T-helper 2 cell treated with Interferon-gamma antibody and Interleukin-4, amounts not matched to agents 100 ng/mL and 5 ng/mL, for 36 hours (primary cell): Measurements from ENCODE around the gene RUNX1. TPM values are rescaled to one million over a fixed set of nuclear protein-coding genes. Genes with fewer than 3 reads are reported as not detected.

Source experiments
- intact Hi-C: fragments of 100-400 bp; cut with micrococcal nuclease; formaldehyde crosslinking; loops from one replicate; pipeline ENCODE4 v1.15.1; 2023
- total RNA-seq: library from RNA; stranded (reverse); gene quantifications from 2 replicates; pipeline ENCODE4 v1.2.3, GENCODE V29; 2022

RUNX1 gene
- total RNA-seq, 1 donor from 2014 or later, result 84.3 TPM

GRCh38 chr21:34869545-34869944, 179.6 kb downstream of the RUNX1 start:
- intact Hi-C loops, result no loop called here

DNA sequence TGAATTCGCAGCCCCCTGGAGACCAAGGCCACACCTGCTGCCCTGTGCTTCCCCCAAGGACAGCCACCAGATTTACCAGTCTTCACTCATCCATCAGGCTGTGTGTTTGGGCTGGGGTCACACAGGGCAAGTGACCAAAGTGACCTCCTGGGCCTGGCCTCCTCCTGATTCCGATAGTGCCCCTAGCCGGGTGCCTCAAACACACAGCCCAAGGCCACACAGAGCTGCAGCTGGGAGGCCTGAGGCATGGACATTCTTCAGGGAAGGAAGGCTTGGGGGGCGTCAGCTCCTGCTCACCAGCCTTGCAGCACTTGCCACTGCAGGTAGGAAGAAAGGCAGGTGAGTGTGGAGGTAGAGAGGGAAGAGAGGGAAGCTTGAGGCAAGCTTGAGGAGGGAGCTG, 181.3 kb downstream of the RUNX1 start:
- intact Hi-C loops, result no loop called here

DNA sequence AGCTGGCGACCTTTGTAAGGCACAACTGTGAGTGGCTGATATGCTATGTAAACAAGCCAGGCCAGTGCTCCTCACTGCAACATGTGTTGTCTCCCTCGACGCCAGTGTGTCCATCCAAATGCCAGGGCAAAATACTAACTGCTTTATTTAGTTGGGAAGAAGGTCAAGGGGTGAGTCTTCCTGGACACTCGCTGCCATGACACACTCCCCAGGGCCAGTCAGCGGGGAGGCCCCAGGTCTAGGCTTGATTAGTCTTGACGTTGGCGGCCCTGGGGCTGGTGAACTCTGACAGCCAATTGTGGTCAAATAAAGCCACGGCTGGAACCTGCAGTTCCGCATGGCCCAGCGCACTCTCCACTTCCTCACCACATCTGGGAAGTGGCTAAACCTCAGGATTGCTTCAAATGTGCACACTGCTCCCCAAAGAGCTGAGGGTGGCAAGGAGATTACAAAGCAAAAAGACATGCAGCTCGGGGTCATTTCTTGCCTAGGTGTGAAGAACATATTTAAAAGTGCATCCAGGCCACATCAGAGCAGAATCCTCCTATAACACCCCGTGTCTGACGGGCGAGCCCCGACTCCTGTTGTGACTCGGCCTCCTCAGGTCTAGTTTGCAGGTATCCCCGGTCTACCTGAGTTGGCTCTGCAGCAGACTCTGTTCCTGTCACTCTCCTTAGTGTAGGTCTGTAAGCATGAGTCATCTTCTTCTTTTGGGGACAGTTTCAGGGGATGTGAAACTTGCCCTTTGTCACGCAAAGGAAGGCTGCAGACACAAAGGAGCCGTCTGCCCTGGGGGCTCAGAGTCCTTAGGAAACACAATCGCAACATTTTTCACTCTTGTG, 183.5 kb downstream of the RUNX1 start:
- intact Hi-C loops, result no loop called here

DNA sequence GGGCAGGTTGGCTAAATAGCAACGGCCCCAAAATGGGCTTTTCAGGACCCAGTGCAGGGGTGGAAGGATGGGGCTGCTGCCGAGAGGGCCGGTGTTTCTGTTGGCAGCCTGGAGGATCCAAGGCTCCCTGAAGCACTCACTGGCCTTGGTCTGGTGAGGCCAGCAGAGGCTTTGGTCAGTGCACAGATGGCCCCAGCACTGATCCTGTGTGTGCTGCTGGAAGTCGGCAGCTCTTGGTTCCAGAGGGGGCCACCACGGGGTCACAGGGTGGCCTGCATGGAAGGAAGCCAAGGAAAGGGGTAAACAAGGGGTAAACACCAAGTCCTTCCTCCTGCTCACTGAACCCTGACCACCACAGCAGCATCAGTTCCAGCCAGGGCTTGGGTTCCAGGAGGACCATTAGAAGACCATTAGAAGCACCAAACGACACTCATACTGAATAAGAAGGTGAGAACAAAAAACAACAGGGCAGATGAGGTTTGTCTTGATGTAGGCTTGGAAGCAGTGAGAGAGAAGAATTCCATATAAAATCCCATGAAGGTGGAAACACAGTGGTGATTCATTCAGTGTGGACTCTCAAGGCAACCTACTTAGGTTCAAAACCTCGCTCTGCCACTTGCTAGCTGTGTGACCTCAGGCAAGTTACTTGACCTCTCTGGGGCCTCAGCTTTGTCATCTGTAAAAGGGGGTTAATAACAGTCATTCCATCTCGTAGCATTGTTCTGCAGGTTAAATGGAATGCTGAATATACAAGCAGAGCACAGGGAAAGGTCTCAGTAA, 184.5 kb downstream of the RUNX1 start:
- intact Hi-C loops, result no loop called here

DNA sequence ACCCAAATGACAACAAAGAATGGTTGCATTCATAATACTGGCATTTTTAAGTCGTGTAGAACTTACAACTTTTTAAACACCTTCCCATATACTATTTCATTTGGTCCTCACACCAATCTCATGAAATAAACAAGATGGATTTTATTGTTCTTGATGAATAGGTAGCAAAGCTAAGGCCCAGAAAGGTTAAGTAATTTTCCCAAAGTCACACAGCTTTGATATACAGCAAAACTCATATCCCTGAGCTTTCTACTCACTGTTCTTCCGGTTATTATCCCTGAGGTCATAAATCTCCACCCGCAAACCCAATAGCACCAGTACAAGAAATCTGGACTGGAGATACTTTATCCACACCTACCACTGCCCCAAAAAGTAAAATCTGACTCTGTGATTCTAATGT, 186.2 kb downstream of the RUNX1 start:
- intact Hi-C loops, result no loop called here

- intact Hi-C loops, result no loop called here
These were observed 187.8 kb downstream of the RUNX1 start for GRCh38 chr21:34861258-34861657.

- intact Hi-C loops, result no loop called here
These were observed 189.0 kb downstream of the RUNX1 start for GRCh38 chr21:34859976-34860653.

DNA sequence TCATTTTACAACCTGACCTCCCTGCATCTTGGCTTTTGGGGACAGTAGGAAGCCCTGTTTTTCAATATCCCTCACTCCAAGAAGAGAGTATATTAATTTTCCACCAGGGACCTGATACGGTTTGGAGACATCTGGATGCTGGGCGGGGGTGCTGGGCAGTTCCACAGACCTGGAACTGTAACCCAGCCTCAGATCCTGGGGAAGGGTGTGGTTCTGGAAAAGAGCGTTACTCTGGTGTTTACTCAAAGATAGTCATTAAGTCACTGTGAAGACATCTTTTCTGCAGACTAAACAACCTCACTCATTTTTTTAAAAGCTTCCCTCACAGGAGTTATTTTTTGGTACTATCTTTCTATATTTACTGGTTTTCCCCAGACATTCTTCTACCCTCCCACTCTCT, 190.5 kb downstream of the RUNX1 start:
- intact Hi-C loops, result no loop called here

GRCh38 chr21:34857874-34858273, 191.2 kb downstream of the RUNX1 start:
- intact Hi-C loops, result no loop called here

GRCh38 chr21:34857122-34857713, 191.9 kb downstream of the RUNX1 start:
- intact Hi-C loops, result no loop called here

GRCh38 chr21:34852448-34852847, 196.7 kb downstream of the RUNX1 start:
- intact Hi-C loops, result no loop called here

DNA sequence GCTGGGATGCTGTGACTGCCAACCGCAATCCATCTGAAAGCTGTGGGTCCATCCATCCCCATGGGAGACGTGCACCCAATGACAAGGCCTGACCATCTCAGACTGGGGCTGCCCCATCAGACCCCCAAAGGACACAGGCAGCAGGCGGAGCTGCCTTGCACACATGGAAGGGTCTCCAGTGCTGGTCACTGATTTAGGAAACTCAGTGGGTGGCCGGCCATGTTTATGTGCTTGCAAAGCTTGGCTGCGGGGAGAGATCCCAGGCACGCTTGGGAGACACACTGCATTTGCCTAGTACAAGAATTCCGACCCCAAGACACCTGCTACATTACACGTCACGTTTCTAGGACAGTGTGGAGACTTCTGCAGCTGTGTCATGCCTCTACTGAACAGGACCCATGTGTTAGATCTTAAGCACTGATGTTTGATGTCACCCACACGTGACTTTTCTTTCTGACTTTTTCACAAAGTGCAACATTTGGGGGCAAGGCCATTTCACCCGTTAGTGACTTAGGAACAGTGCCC, 198.9 kb downstream of the RUNX1 start:
- intact Hi-C loops, result no loop called here

- intact Hi-C loops, result loop anchor here (2.0 to 5.0 kb wide), 2 partner anchors 41 to 204 kb away; no protein-coding TSS in a partner anchor
These were observed 202.4 kb downstream of the RUNX1 start for GRCh38 chr21:34846601-34847112.

DNA sequence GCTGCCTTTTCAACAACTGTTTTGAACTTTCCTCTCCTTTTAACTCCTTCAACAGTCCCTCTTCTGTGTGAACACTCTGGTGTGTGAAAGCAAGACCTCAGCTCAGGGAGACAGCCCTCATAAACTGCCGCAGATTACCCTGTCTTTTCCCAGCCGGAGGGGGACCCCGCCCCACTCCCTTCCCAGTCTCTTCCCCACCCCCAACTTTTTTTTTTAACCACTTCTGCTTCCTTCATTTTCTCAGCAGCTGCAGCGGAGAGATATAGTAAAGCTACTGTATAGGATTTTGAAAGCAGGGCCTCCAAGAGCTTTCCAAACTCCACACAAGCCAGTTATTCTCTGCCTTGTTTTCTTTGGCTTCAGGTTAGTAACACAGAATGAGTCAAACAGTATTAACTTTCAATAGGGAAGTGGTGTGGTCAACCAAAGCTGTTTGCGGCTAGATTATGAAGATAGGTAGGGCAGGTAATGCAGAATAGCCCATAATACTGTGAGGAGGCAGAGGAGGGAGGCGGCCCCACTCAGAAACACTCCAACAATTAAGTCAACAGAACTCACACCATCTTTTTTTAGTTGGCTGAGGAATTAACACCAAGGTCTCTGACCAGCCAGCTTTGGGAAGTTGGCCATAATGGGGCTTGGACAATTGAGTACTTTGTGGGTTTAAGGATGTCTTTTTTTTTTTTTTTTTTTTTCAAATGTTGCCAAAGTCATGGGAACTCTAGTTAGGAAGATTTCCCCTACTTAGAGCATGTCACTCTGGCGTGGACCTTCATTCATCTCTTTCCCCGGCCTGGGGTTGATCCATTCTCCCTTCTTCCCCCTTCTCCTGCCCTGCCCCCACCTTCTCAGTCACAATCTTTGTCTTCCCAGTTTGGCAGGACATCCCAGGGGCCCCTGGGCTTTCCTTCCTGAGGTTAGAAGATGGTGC, 203.3 kb downstream of the RUNX1 start:
- intact Hi-C loops, result loop anchor here (2.0 to 5.0 kb wide), 2 partner anchors 42 to 205 kb away; no protein-coding TSS in a partner anchor

DNA sequence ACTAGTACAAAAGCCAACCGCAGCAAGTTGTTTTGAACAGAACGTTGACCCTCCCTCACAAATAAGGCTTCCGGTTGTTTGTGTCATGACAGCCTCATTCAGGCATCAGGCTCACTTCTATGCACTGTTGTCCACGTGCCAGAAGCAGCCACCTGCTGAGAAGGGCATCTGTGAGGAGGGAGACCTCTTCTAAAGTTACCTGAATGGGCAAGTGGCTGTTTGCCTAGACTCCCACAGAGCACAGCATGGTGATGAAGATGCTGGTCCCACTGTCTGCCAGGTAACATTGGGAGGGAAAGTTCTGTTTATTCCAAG, 204.2 kb downstream of the RUNX1 start:
- intact Hi-C loops, result loop anchor here (5.0 kb wide), 1 partner anchor 42 kb away; no protein-coding TSS in a partner anchor

GRCh38 chr21:34844013-34844923, 204.8 kb downstream of the RUNX1 start:
- intact Hi-C loops, result no loop called here

DNA sequence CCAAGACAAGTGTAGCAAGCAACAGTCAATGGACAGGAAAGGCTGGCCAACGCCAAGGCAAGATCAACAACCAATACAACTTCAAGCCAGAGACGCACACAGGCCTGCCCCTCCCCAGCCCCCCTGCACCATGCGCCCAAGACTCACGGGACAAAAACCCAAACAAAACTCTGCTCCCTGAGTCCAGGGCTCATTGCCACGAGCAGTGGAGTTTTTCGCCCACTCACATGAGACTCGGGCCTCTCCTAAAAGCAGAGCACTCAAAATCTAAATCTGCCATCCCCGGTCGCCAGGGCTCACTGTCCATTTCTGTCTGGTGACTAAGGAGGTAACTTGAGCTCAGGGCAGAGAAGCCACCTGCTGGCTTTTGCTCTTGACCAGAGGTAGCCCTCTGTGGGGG, 205.5 kb downstream of the RUNX1 start:
- intact Hi-C loops, result no loop called here

DNA sequence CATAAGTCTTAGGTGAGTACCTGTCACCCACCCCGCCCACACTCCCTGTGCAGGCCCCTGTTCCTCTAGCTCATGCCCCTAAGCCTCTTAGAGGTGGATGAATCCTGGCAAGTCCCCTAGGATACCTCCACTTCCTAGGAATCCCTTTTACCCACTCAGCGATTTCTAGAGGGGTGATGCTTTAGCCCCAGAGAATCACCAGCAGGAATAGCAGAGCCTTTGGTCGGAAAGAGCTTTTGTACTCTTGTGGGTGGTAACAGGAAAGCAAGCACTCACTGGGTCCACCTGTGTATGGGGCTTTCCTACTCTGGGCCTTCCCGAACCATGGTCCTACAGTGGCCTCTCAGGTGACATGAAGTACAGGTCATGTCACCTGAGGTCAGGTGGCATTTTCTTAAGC, 207.9 kb downstream of the RUNX1 start:
- intact Hi-C loops, result no loop called here

- intact Hi-C loops, result no loop called here
These were observed 208.4 kb downstream of the RUNX1 start for GRCh38 chr21:34840693-34841092.
